Measurements from ENCODE around the gene SLC16A4.
"Not testable (repeated sequence)": the region's sequence is repeated elsewhere in the genome, so short reads cannot be mapped to it uniquely, and the experiment has no call there.

Gene SLC16A4

DNA sequence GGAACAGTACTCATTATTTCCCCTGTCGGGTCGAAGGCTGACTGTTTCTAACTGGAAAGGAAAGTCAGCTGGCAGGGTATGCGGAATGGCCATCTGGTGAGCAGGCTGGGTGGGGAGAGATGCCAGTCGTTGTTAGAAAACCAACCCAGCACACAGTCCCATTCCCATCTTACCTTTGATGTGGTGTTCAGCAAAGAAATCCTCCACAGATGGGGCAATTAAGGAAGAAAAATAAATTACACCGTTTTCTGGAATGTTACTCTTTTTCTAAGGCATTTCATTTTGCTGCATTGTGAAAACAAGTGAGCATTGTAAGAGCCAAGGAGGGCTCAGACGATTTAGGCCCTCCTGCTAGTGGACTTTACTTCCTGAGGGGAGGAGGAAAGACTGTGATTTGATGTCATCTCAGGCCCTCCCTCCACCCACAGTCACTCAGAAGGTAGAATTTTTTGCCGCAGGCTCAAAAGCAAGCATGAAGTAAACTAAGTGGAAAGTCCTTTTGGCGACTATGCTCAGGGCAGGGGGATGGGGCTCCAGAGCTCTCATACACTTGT lies at the start of gene SLC16A4:
Gene SLC16A4, minus strand, starts transcription at position 335 of the 554 bp plus-strand sequence. CDS start 1,703 bp downstream, outside the sequence.
- no peak for DNase-seq (ENCODE audit: low read depth, low spot score)

GRCh38 chr1:110439873-110440272 lies 49.0 kb upstream of the SLC16A4 start:
- not testable (repeated sequence) for DNase-seq (ENCODE audit: low read depth, low spot score)

GRCh38 chr1:110438893-110439292 lies 48.1 kb upstream of the SLC16A4 start:
- no peak for DNase-seq (ENCODE audit: low read depth, low spot score)

- DNase-seq (ENCODE audit: low read depth, low spot score), result not testable (repeated sequence)
Measured at GRCh38 chr1:110437645-110438299, 46.9 kb upstream of the SLC16A4 start.

- no peak for DNase-seq (ENCODE audit: low read depth, low spot score)
Measured at GRCh38 chr1:110436635-110437034, 45.8 kb upstream of the SLC16A4 start.

DNA sequence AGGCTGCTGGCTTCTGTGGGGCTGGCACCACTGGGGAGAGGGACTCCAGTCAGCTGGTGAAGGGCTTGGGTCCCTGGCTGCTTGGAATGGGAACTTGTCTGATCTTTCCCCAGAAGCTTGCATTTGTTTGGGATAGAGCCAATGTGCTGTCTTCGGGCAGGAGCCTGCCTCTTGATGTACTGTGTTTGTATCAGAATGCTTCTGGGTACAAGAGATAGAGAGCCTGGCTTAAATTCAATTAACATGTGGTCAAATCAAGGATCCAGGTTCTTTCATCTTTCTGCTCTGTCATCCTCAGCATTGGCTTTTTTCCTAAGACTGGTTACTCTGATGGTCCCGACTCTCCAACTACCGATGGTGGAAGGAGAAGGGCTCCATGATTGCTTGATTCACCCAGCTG lies 44.1 kb upstream of the SLC16A4 start:
- DNase-seq (ENCODE audit: low read depth, low spot score), result no peak

GRCh38 chr1:110433803-110434202 lies 43.0 kb upstream of the SLC16A4 start:
- DNase-seq (ENCODE audit: low read depth, low spot score), result no peak

DNA sequence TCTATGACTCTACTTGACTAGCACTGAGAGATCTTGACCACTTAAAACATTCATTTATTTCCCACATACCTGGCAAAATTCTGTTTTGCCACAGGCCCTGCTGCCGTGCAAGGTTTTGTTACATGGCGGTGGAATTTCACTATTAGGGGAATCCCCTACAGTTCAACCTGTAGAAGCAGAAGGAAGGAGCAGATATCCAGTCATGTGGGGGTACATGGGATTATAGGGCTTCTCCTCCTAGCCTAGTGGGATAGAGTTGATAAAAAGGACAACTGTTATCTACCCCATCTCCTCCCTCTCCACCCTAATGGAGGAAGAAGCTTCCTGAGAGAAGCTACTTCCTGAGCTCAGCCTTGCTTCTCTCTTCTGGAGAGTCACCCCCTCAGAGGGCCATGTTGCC lies 42.4 kb upstream of the SLC16A4 start:
- no peak for DNase-seq (ENCODE audit: low read depth, low spot score)

DNA sequence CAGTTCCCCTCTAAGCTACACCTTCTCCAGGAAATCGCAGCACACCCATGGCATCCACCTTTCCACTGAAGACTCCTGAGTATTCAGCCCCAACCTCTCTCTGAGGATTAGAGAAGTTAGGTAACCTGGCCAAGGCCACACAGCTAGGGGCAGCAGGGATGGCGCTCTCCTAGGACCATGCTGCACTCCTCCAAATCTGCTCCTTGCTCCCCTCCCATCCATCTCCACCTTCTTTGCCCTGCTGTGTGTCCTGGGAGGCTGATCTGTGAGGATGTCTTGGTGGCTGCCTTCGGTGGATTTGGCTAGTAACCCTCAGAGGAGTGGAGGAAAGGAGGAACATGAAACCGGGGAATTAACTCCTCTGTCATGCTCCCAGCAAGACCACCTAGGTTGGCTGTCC lies 40.1 kb upstream of the SLC16A4 start:
- DNase-seq (ENCODE audit: low read depth, low spot score), result no peak

- no peak for DNase-seq (ENCODE audit: low read depth, low spot score)
Measured at GRCh38 chr1:110430366-110430765, 39.5 kb upstream of the SLC16A4 start.

DNA sequence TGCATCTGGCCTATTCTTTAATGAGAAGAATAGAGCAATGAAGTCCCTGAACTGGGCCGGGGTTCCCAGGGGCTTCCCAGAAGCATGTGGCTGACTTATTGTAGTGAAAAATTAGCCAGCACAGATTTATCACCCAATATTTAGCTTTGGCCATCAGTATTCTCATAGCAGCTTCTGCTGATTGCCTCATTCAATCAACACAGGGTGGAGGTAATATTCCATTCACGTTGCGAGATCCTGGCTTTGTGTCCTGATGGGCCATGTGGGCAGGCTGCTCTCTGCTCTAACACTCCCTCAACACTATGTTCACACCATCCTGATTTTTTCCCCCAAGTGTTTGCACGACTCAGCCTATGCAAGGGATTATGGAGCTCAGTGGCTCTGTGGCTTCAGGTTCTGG lies 38.1 kb upstream of the SLC16A4 start:
- DNase-seq (ENCODE audit: low read depth, low spot score), result no peak

- DNase-seq (ENCODE audit: low read depth, low spot score), result no peak
Measured at GRCh38 chr1:110426854-110427253, 36.0 kb upstream of the SLC16A4 start.

DNA sequence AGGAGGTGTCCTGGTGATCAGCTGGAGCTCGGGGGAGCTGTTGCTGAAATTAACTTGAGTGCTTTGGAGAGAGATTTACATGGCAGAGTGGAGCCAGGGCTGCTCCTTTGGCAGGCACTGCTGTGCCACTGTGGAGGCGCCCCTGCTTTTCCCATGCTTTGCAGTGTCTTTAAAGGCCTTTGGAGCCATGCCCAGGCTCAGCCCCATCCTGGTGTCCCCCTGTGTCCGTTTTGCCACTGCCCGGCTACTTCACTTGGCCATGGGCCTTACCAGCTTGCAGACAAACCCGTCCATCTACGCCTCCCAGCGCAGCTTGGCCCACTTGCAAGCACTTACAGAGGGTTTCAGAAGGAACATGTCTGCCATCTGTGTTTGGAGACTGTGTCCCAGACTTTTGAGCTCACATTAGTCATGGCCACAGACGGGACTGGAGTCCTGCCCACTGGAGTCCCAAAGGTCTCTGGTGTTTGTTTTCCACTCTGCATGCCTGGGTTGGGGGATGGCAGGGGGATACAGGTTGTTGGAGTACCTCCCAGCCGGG lies 34.9 kb upstream of the SLC16A4 start:
- no peak for DNase-seq (ENCODE audit: low read depth, low spot score)

DNA sequence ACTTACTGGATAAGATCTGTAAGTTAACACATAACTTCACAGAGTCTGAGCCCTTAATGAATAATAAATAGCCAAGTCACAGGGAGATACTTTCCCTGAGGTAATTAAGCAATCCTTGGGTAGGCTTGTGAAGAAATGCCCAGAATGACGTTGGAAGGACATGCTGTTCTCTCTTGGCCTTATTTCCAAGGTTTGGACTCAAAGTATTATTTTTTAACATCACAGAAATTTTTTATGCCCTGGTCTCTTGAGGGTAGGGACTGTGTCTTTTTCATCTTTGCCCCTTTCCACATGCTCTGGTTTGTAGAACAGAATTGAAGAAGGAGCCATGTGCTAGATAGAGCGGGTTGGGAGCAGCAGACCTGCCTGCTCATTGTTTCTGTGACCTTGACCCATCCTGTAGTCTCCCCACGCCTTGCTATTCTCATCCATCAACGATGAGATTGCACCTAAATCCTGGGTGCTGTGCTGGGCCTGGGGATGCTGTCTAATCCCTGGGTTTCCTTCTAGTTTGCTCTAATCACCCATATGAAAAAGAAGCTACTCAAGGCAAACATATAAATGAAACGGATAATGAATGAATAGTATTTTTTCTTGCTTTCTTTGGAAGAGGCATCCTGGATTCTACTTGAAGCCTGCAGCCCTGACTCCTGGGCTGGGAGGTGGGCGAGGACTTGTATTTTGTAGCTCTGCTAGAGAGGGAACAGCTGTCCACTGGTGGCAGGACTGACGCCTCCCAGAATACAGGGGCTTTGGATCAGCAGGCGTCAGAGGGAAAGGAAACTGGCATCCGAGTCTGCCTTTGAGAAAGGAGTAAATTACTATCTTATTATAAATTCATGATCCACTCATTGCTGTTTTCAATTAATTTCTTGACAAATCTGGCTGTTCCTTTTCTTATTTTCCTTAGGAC lies 34.1 kb upstream of the SLC16A4 start:
- DNase-seq (ENCODE audit: low read depth, low spot score), result no peak

DNA sequence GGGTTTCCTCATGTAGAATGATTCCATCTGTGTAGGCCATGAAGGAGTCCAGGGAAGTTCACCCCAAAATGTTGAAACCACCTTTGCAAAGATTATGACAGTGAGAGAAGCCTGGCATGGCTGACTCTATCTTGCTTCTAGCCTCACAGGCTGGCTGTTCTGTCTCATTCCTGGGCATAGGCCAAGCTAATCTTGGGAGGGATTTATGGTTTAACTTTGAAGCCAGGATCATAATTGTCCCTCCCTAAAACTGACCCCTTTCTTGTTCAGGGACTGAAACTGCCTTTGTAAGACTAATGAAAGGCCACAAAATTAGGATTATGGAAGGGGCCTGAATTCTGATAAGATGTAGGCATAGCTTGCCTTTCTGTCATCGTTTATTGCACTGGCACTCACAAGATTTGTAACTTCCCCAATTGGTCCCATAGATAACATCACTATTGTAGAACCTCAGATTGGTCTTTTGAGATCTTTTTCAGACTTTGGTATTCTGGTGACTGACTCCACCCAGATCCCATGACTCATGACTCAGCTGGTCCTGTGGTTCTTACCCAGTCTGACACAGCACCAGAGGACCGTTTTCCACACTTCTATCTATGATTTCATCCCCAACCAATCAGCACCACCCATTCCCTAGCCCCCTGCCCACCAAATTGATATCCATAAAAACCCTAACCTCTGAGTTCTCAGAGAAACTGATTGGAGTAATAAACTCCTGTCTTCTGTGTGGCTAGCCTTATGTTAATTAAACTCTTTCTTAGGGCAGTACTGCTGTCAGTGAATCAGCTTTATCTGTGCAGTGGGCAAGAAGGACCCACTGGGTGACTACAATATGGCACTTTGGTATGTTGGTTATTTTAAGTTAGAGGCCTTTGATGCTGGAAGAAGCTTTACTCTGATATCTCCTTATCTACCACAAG lies 30.3 kb upstream of the SLC16A4 start:
- no peak for DNase-seq (ENCODE audit: low read depth, low spot score)

DNA sequence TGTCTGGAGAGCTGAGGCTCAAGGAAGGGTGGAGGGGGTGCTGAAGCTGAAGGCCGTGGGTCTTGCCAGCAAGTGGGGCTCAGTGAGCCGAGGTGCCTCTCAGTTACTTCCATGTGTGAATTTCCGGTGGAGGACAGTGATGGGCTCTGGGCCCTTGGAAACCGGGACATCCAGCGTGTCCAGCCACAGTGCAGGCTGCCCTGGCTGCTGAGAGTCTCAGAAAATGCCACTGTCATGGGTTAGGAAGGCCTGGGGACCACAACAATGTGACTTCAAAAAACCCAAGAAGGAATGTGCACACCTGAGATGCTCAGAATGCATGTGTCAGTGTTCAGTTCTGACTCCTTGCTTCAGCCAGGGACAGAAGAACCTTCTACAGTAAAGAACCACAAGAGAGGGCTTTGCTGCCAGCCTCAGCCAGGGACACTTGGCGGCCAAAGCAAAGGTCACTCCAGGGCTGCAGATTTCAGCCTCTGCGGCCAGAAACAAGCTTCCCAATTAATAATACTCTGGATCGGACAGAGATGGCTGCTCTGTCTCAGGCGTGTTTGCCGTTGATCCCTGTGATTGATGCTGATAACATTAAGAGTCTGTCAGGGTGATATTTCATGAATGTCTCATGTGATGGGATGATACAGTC lies 29.3 kb upstream of the SLC16A4 start:
- DNase-seq (ENCODE audit: low read depth, low spot score), result no peak

GRCh38 chr1:110418729-110419128 lies 27.9 kb upstream of the SLC16A4 start:
- no peak for DNase-seq (ENCODE audit: low read depth, low spot score)

GRCh38 chr1:110413045-110413444 lies 22.2 kb upstream of the SLC16A4 start:
- DNase-seq (ENCODE audit: low read depth, low spot score), result not testable (repeated sequence)

DNA sequence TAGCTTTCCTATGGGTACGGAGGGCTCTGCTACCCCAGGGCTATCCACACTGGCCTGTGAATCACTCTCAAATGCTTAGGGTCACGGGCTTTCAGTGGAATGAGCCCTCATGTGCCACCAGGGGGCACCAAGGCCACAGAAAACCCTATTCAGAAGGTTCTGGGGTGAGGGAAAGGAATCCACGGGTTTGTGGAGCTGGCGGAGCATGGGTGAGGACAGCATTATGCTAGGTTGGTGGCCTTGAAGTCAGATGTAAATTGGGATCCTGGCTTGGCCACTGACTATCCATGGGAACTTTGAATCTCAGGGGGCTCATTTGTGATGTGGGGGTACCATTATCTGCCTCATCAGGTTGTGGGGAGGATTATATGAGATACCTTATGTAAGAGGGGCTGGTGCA lies 21.8 kb upstream of the SLC16A4 start:
- DNase-seq (ENCODE audit: low read depth, low spot score), result no peak

GRCh38 chr1:110411173-110411735 lies 20.4 kb upstream of the SLC16A4 start:
- no peak for DNase-seq (ENCODE audit: low read depth, low spot score)
